ENCODE data around the gene MINK1.

The MINK1 gene

DNA sequence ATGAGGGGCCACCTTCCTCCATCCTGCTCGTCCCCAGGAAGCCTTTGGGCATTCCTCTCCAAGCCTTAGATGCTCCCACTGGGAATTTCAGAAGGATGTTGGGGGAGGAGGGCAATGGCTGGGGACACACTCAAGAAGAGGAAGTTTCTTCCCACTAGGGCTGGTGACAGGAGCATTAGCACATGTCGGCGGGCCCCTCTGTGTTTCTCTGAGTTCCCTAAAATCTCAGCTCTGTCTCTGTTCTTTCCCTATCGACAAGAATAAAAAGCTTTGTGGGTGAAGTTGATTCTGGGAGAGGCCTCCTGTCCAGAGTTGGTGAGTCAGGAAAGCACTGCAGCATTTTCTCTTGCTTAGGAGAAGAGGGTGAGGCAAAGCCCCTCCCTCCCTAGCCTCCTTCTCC is 46.5 kb downstream of the MINK1 start:
- DNase-seq, result no peak

GRCh38 chr17:4880857-4881256 is 47.7 kb downstream of the MINK1 start:
- no peak for DNase-seq

GRCh38 chr17:4881761-4882555 is 48.8 kb downstream of the MINK1 start:
- peak; percentile 63 for DNase-seq

- no peak for DNase-seq
These were observed 51.3 kb downstream of the MINK1 start for GRCh38 chr17:4884489-4884888.

DNA sequence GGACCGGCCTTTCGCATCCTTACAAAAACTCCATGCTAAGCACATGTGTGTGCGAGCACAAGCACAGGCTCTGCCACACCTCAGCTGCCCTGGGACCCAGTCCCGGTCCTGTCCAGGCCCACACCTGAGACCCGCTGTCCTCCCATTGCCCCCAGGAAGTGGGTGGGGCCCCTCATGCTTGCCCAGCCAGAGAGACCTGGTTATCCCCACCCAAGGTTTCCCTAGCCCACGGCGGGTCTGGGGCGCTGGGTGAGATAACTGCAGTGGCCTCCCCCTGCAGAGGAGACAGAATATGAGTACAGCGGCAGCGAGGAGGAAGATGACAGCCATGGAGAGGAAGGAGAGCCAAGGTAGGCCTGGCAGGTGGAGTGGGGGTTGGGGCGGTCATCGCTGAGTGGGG is 53.7 kb downstream of the MINK1 start:
- DNase-seq, result no peak

- no peak for DNase-seq
These were observed 54.4 kb downstream of the MINK1 start for GRCh38 chr17:4887581-4887980.

DNA sequence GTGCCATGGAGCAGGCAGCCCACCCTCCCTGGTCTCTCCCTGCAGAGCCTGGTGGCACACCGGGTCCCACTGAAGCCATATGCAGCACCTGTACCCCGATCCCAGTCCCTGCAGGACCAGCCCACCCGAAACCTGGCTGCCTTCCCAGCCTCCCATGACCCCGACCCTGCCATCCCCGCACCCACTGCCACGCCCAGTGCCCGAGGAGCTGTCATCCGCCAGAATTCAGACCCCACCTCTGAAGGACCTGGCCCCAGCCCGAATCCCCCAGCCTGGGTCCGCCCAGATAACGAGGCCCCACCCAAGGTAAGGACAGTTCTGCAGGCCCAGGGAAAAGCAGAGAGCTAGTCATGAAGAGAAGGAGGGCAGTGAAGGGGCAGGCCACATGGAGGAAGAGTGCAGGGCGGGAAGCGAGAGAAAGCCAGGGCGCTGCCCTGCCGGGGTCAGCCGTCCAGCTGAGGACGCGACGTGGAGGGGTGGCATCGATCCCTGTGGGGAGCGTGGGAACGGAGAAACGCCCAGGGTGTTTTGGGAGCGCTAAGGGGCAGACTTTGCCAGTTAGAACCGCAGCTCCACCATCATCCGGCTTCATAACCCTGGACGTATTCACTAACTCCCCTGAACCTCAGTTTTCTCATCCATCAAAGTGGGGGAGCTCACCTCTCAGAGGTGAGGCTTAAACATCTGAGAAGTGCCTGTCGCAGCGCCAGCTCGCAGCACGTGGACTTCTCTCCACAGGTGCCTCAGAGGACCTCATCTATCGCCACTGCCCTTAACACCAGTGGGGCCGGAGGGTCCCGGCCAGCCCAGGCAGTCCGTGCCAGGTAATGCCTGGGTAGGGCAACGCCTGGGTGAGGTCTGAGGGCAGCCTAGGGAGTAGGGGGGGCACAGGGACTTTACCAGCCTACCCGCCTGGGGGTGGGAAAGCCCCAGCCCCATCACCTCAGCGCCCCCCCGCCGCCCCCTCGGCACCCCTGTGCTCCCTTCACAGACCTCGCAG is 58.6 kb downstream of the MINK1 start:
- no peak for DNase-seq

DNA sequence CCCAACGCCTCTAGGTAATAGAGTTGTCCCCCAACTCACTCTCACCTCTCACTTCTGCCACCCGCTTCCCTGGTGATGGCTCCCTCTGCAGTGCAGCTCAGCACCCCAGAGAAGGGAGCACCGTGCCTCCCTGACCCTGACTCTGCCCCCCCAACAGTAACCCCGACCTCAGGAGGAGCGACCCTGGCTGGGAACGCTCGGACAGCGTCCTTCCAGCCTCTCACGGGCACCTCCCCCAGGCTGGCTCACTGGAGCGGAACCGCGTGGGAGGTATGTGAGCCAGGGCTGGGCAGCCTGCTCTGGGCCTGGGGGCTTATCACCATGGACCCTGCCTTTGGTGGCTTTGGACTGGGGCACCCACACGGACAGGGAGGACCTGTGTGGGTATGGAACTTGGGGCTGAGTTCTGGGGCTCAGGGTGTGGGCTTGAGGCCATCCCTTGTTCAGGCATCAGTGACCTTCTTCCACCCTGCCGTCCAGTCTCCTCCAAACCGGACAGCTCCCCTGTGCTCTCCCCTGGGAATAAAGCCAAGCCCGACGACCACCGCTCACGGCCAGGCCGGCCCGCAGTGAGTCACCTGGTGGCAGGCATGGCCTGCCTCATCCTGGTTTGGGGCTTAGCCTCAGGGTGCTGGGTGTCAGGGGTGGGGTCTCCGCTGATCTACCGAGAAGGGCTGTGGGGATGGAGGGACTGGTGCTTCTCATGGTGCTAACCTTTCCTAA is 59.5 kb downstream of the MINK1 start:
- no peak for DNase-seq

GRCh38 chr17:4893272-4893671 is 60.1 kb downstream of the MINK1 start:
- no peak for DNase-seq

- no peak for DNase-seq
These were observed 60.8 kb downstream of the MINK1 start for GRCh38 chr17:4893721-4894560.

DNA sequence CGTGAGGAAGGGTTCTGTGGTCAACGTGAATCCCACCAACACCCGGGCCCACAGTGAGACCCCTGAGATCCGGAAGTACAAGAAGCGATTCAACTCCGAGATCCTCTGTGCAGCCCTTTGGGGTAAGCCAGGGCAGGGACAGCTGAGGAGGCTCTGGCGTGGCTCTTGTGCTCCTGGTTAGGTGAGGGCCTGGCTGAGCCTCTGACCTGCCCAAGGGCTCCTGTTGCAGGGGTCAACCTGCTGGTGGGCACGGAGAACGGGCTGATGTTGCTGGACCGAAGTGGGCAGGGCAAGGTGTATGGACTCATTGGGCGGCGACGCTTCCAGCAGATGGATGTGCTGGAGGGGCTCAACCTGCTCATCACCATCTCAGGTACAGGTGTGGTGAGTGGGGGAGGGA is 62.0 kb downstream of the MINK1 start:
- DNase-seq, result no peak

- no peak for DNase-seq
These were observed 62.7 kb downstream of the MINK1 start for GRCh38 chr17:4895657-4896331.

DNA sequence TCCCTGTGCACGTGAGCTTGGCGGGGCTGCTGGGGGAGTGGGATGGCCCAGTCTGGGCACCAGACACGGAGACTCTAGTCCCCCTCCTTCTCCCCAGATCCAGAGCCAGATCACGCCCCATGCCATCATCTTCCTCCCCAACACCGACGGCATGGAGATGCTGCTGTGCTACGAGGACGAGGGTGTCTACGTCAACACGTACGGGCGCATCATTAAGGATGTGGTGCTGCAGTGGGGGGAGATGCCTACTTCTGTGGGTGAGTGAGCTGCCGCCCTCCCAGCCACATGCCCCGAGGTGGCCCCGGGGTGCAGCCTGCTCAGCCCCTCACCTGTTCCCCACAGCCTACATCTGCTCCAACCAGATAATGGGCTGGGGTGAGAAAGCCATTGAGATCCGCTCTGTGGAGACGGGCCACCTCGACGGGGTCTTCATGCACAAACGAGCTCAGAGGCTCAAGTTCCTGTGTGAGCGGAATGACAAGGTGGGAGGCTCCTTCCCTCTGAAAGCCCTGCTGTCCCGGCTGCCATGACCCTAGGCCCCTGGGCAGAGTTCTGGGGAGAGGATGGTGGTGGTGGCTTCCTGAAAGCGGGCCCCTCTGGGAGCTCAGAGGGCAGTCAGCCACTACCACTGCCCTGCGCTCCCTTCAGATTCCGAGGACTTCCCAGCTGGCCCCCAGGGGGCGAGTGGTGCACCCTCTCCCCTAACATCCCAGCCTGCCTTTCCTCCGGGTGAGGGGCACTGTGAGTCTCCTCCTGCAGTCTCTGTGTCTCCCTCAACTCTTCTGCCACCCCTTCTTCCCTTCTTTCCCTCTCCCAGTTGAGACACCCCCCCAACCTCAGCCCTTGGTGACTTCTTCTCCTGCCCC is 63.4 kb downstream of the MINK1 start:
- DNase-seq, result no peak

DNA sequence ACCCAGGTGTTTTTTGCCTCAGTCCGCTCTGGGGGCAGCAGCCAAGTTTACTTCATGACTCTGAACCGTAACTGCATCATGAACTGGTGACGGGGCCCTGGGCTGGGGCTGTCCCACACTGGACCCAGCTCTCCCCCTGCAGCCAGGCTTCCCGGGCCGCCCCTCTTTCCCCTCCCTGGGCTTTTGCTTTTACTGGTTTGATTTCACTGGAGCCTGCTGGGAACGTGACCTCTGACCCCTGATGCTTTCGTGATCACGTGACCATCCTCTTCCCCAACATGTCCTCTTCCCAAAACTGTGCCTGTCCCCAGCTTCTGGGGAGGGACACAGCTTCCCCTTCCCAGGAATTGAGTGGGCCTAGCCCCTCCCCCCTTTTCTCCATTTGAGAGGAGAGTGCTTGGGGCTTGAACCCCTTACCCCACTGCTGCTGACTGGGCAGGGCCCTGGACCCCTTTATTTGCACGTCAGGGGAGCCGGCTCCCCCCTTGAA is 64.1 kb downstream of the MINK1 start:
- no peak for DNase-seq

DNA sequence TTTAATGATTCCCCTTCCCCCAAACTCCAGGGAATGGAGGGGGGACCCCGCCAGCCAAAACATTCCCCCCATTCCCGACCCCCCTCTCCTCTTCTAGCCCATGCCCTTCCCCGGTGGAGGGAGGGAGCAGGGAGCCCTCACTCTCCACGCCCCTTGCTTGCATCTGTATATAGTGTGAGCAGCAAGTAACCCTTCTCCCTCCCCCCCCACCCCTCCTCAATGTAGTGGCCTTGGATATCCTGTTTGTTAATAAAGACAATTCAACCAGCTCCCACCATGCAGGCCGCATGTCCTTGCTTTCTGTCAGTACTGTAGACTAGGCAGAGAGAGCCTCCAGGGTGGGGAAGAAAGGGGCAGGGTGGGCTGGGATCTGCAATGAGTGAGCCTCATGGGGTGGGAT is 64.6 kb downstream of the MINK1 start:
- no peak for DNase-seq

GRCh38 chr17:4898351-4898750 is 65.2 kb downstream of the MINK1 start:
- no peak for DNase-seq

DNA sequence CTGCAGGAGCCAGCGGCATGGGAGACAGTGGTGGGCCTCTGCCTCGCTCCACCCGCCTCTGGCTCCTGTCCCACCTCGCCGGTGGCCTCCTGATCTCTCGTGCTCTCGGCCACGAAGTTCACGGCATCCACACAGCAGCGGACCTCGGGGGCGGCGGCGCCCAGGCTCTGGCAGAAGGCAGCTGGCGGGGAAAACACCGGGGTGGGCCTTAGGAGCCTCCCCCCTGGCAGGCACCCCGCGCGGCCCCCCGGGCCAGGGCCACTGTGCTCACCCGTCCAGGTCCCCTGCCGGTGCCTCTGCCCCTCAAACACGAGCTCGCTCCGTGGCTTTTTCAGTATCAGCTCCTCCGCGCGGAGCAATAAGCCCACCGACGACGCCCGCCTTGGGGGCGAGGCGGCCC is 65.8 kb downstream of the MINK1 start:
- DNase-seq, result no peak

GRCh38 chr17:4899341-4900230 is 66.4 kb downstream of the MINK1 start, which contains the start of gene C17orf107:
Gene C17orf107 (plus strand): TSS chr17:4899536. CDS start chr17:4899763, 227 bp downstream.
- DNase-seq, result peak; percentile 66

Measured in NCI-H510A (cell line).